Thymus (tissue), 11 donors: ENCODE measurements around the gene TGFB1I1. TPM values are rescaled to one million over a fixed set of nuclear protein-coding genes. Genes with fewer than 3 reads are reported as not detected.
"Not testable (repeated sequence)": the region's sequence is repeated elsewhere in the genome, so short reads cannot be mapped to it uniquely, and the experiment has no call there.

Experiments
- DNase-seq, 9 donors: peaks; one replicate each; pipeline ENCODE4 v3.0.0-alpha.2; 2013; ENCODE audit warnings: low spot score in 9 of 9, low read depth in 6 of 9, missing footprints in 1 of 9
- H3K27ac ChIP-seq, 2 donors: one replicate each; pipeline ENCODE4 v1.5.1; 2013; ENCODE audit warnings: control low read depth in 1 of 2, low read depth in 1 of 2, low read length in 1 of 2, mild to moderate bottlenecking in 1 of 2, moderate library complexity in 1 of 2
- H3K27me3 ChIP-seq, 2 donors: one replicate each; pipeline ENCODE4 v1.5.1; 2013; ENCODE audit warnings: low read length in 1 of 2; ENCODE audit not compliant: control insufficient read depth in 2 of 2, insufficient read depth in 1 of 2
- H3K36me3 ChIP-seq, 2 donors: one replicate each; pipeline ENCODE4 v1.5.1; 2013; ENCODE audit warnings: low read length in 1 of 2, mild to moderate bottlenecking in 1 of 2, moderate library complexity in 1 of 2; ENCODE audit not compliant: control insufficient read depth in 2 of 2, insufficient read depth in 2 of 2
- H3K4me1 ChIP-seq, 2 donors: one replicate each; pipeline ENCODE4 v1.5.1; 2013; ENCODE audit warnings: low read length in 2 of 2; ENCODE audit not compliant: control insufficient read depth in 2 of 2, insufficient read depth in 2 of 2
- H3K4me3 ChIP-seq, 2 donors: one replicate each; pipeline ENCODE4 v1.5.1; 2013; ENCODE audit warnings: low read length in 2 of 2, control low read depth in 1 of 2, mild to moderate bottlenecking in 1 of 2
- H3K9me3 ChIP-seq, 2 donors: one replicate each; pipeline ENCODE4 v1.5.1; 2013; ENCODE audit warnings: low read length in 1 of 2, mild to moderate bottlenecking in 1 of 2; ENCODE audit not compliant: control insufficient read depth in 2 of 2, insufficient read depth in 1 of 2
- WGBS: extraction: QIAGEN DNeasy Blood & Tissue Kit; methylation state at CpG from one replicate; pipeline ENCODE4 v1.1.7; 2013; 5-methylcytosine and 5-hydroxymethylcytosine counted together
- polyA plus RNA-seq: library from polyadenylated mRNA; stranded (reverse); fragments of 200-250 nt; gene quantifications from one replicate; pipeline ENCODE4 v1.2.3, GENCODE V29; 2013
- total RNA-seq: library from RNA; stranded (reverse); fragments of 120-200 nt; gene quantifications from one replicate; pipeline ENCODE4 v1.2.4, GENCODE V29; 2013
- donor health status: healthy.

The TGFB1I1 gene
- total and polyA plus RNA-seq, 2 donors, result 1.5 to 9.2 TPM

GRCh38 chr16:31513126-31513525, 41.2 kb downstream of the TGFB1I1 start:
- H3K4me3 ChIP-seq, result no peak overlapping the region
- no peaks in the 10 kb centered on the region for H3K27me3 ChIP-seq
- H3K4me1 ChIP-seq, result peaks cover 0 to 7% of the 10 kb centered on the region in 2 donors
- H3K27ac ChIP-seq, result no peak overlapping the region
- H3K9me3 ChIP-seq, result no peaks in the 10 kb centered on the region
- no peak for DNase-seq
- no peaks in the 10 kb centered on the region for H3K36me3 ChIP-seq
- 84% methylated on average over 6 of the region's 6 CpGs for WGBS

- H3K36me3 ChIP-seq, result no peaks in the 10 kb centered on the region
- H3K4me1 ChIP-seq, result peaks cover 0 to 4% of the 10 kb centered on the region in 2 donors
- no peak overlapping the region for H3K4me3 ChIP-seq
- no peak overlapping the region for H3K27ac ChIP-seq
- H3K27me3 ChIP-seq, result no peaks in the 10 kb centered on the region
- DNase-seq, result no peak
- no peaks in the 10 kb centered on the region for H3K9me3 ChIP-seq
These were observed 41.9 kb downstream of the TGFB1I1 start for GRCh38 chr16:31513884-31514283.

GRCh38 chr16:31517800-31518402, 45.9 kb downstream of the TGFB1I1 start:
- Histone ChIP-seq H3K9me3 (no peaks in the 10 kb centered on the region), H3K4me1 (no peaks in the 10 kb centered on the region), H3K27ac (no peak overlapping the region), H3K36me3 (no peaks in the 10 kb centered on the region), H3K4me3 (no peak overlapping the region), H3K27me3 (no peaks in the 10 kb centered on the region)
- DNase-seq, result no peak
- 94% methylated on average over 4 of the region's 4 CpGs for WGBS

GRCh38 chr16:31519759-31520431, 47.9 kb downstream of the TGFB1I1 start:
- H3K27ac ChIP-seq, result no peak overlapping the region
- H3K27me3 ChIP-seq, result no peaks in the 10 kb centered on the region
- H3K4me3 ChIP-seq, result no peak overlapping the region
- no peaks in the 10 kb centered on the region for H3K9me3 ChIP-seq
- no peaks in the 10 kb centered on the region for H3K36me3 ChIP-seq
- DNase-seq, result no peak
- H3K4me1 ChIP-seq, result no peaks in the 10 kb centered on the region
- WGBS, result 97% methylated on average over 2 of the region's 2 CpGs

- no peak for DNase-seq
- Histone ChIP-seq H3K9me3 (no peaks in the 10 kb centered on the region), H3K27me3 (no peaks in the 10 kb centered on the region), H3K36me3 (no peaks in the 10 kb centered on the region), H3K4me3 (no peak overlapping the region), H3K27ac (no peak overlapping the region), H3K4me1 (no peaks in the 10 kb centered on the region)
- WGBS, result 96% methylated on average over 3 of the region's 3 CpGs
These were observed 49.4 kb downstream of the TGFB1I1 start for GRCh38 chr16:31521368-31521767.

GRCh38 chr16:31522071-31522470, 50.1 kb downstream of the TGFB1I1 start:
- no peaks in the 10 kb centered on the region for H3K4me1 ChIP-seq
- H3K9me3 ChIP-seq, result no peaks in the 10 kb centered on the region
- no peak overlapping the region for H3K27ac ChIP-seq
- no peak for DNase-seq
- H3K4me3 ChIP-seq, result no peak overlapping the region
- no peaks in the 10 kb centered on the region for H3K27me3 ChIP-seq
- WGBS, result 94% methylated on average over 6 of the region's 6 CpGs
- no peaks in the 10 kb centered on the region for H3K36me3 ChIP-seq

- not testable (repeated sequence) for H3K36me3 ChIP-seq, H3K4me3 ChIP-seq, H3K9me3 ChIP-seq, H3K27ac ChIP-seq, DNase-seq, H3K4me1 ChIP-seq
- H3K27me3 ChIP-seq, result peaks cover 0 to 12% of the 10 kb centered on the region in 2 donors
- WGBS, result 91% methylated on average over 4 of the region's 6 CpGs
These were observed 51.8 kb downstream of the TGFB1I1 start for GRCh38 chr16:31523768-31524167.

- 98% methylated on average over 3 of the region's 3 CpGs for WGBS
- no peak for DNase-seq
- no peaks in the 10 kb centered on the region for H3K36me3 ChIP-seq
- peaks cover 6 to 25% of the 10 kb centered on the region in 2 donors for H3K27me3 ChIP-seq
- H3K27ac ChIP-seq, result no peak overlapping the region
- no peaks in the 10 kb centered on the region for H3K9me3 ChIP-seq
- H3K4me1 ChIP-seq, result peaks cover 0 to 5% of the 10 kb centered on the region in 2 donors
- H3K4me3 ChIP-seq, result no peak overlapping the region
These were observed 53.2 kb downstream of the TGFB1I1 start for GRCh38 chr16:31525113-31525512.
